GM12873 (cell line): Measurements from ENCODE around the gene ATP6V1B1.

ENCODE experiments used
- CTCF ChIP-seq: IDR thresholded peaks from 2 replicates; pipeline ENCODE4 v1.5.1; 2012; ENCODE audit warnings: low read depth, mild to moderate bottlenecking, moderate library complexity, low read length, control low read depth; ENCODE audit not compliant: insufficient read depth; ENCODE audit errors: missing control alignments

The ATP6V1B1 gene

GRCh38 chr2:70932631-70933230, 3.0 kb upstream of the ATP6V1B1 start:
- no peak for TF ChIP-seq CTCF

GRCh38 chr2:70934981-70935380, 719 bp upstream of the ATP6V1B1 start:
- TF ChIP-seq CTCF: no peak

- TF ChIP-seq CTCF: no peak
These were observed 672 bp downstream of the ATP6V1B1 start for GRCh38 chr2:70936165-70936978.

GRCh38 chr2:70936979-70937811, 1.5 kb downstream of the ATP6V1B1 start:
- TF ChIP-seq CTCF: no peak

- no peak for TF ChIP-seq CTCF
These were observed 2.3 kb downstream of the ATP6V1B1 start for GRCh38 chr2:70937866-70938585.

- TF ChIP-seq CTCF: no peak
These were observed 2.9 kb downstream of the ATP6V1B1 start for GRCh38 chr2:70938586-70938950.
